B cell (primary cell): ENCODE data around the gene NAPA. TPM values are rescaled to one million over a fixed set of nuclear protein-coding genes. Genes with fewer than 3 reads are reported as not detected.

Experiments
- ATAC-seq: fragments of 200-7000 bp; cut with Tn5 transposase; one replicate; pipeline ENCODE4 v1.10.0; 2021; ENCODE audit warnings: low read depth, mild to moderate bottlenecking, moderate number of reproducible peaks, moderate library complexity
- CTCF ChIA-PET: fragments of 350-600 bp; sonication (Branson Sonifier 250); formaldehyde crosslinking; loops from one replicate; lab custom pipeline; 2021; ENCODE audit warnings: antibody characterized with exemption, inconsistent platforms; lab: Charles Lee
- POLR2A ChIA-PET: fragments of 350-600 bp; sonication (Branson Sonifier 250); formaldehyde crosslinking; loops from one replicate; lab custom pipeline; 2021; ENCODE audit warnings: antibody characterized with exemption; lab: Charles Lee
- DNase-seq: peaks from one replicate; pipeline ENCODE4 v3.0.0; 2013
- H2AFZ ChIP-seq: 2 replicates; pipeline ENCODE4 v1.6.1; 2012; ENCODE audit warnings: mild to moderate bottlenecking, low read depth, low read length; ENCODE audit not compliant: insufficient read depth, poor library complexity, severe bottlenecking
- H3K27ac ChIP-seq, 2 donors: 1 replicate in 1 of 2; 2 replicates in 1 of 2; pipeline ENCODE4 v1.5.1; 2012 to 2013; ENCODE audit warnings: low read length in 2 of 2, mild to moderate bottlenecking in 2 of 2, moderate library complexity in 1 of 2
- H3K27me3 ChIP-seq, 4 experiments: fragments of 200-600 bp in 1 of 4; sonication (generic) in 1 of 4; replicated peaks in 1 of 4; 1 replicate in 2 of 4; 2 replicates in 2 of 4; pipeline versions ENCODE4 v1.6.1 to v1.7.0; 2013 to 2016; ENCODE audit warnings: low read length in 3 of 4, mild to moderate bottlenecking in 2 of 4, mixed read lengths in 1 of 4, moderate library complexity in 1 of 4; ENCODE audit not compliant: insufficient read depth in 4 of 4, control insufficient read depth in 3 of 4; ENCODE audit errors: control extremely low read depth in 1 of 4
- H3K36me3 ChIP-seq, 2 experiments: replicated peaks in 1 of 2; 1 replicate in 1 of 2; 2 replicates in 1 of 2; pipeline versions ENCODE4 v1.6.1 to v1.7.1; 2013; ENCODE audit warnings: low read length in 1 of 2; ENCODE audit not compliant: insufficient read depth in 2 of 2, control insufficient read depth in 1 of 2; ENCODE audit errors: control extremely low read depth in 1 of 2, extremely low read depth in 1 of 2
- H3K4me1 ChIP-seq, 2 donors: fragments of 200-600 bp in 1 of 2; sonication (generic) in 1 of 2; 1 replicate in 1 of 2; 2 replicates in 1 of 2; pipeline versions ENCODE4 v1.5.1 to v1.6.1; 2013 to 2017; ENCODE audit warnings: low read length in 2 of 2; ENCODE audit not compliant: control insufficient read depth in 2 of 2, insufficient read depth in 2 of 2
- H3K4me2 ChIP-seq: replicated peaks from 2 replicates; pipeline ENCODE3; 2012; ENCODE audit warnings: mild to moderate bottlenecking, low read depth, low read length; ENCODE audit not compliant: poor library complexity, severe bottlenecking
- H3K4me3 ChIP-seq, 5 experiments: fragments of 200-600 bp in 1 of 5; sonication (generic) in 1 of 5; 1 replicate in 3 of 5; 2 replicates in 2 of 5; pipeline versions ENCODE4 v1.5.1 to v1.7.0; 2011 to 2016; ENCODE audit warnings: low read length in 4 of 5, mild to moderate bottlenecking in 4 of 5, low read depth in 2 of 5, control low read depth in 1 of 5, moderate library complexity in 1 of 5; ENCODE audit not compliant: insufficient read depth in 1 of 5; ENCODE audit errors: control extremely low read depth in 1 of 5, extremely low read depth in 1 of 5
- H3K79me2 ChIP-seq: fragments of 200-600 bp; sonication (generic); one replicate; pipeline ENCODE4 v1.6.0; 2016; ENCODE audit warnings: low read length; ENCODE audit not compliant: control insufficient read depth, insufficient read depth
- H3K9ac ChIP-seq: fragments of 200-600 bp; sonication (generic); 2 replicates; pipeline ENCODE4 v1.6.1; 2017; ENCODE audit warnings: mild to moderate bottlenecking, low read length, moderate library complexity
- H3K9me3 ChIP-seq, 3 donors: one replicate each; pipeline versions ENCODE4 v1.6.1 to v1.7.1; 2013; ENCODE audit warnings: low read length in 2 of 3; ENCODE audit not compliant: control insufficient read depth in 2 of 3, insufficient read depth in 1 of 3; ENCODE audit errors: control extremely low read depth in 1 of 3
- H4K20me1 ChIP-seq: 2 replicates; pipeline ENCODE4 v1.6.0; 2012; ENCODE audit warnings: mild to moderate bottlenecking, low read length; ENCODE audit not compliant: insufficient read depth, control insufficient read depth, poor library complexity, severe bottlenecking
- H3K27ac Mint-ChIP-seq: one replicate; pipeline ENCODE4 v1.8.0; 2021; ENCODE audit warnings: mixed read lengths
- H3K27me3 Mint-ChIP-seq: one replicate; pipeline ENCODE4 v1.8.0; 2021; ENCODE audit warnings: mixed read lengths
- H3K4me1 Mint-ChIP-seq: one replicate; pipeline ENCODE4 v1.8.0; 2021; ENCODE audit warnings: mixed read lengths
- H3K4me3 Mint-ChIP-seq: one replicate; pipeline ENCODE4 v1.8.0; 2021; ENCODE audit warnings: mixed read lengths
- H3K9me3 Mint-ChIP-seq: one replicate; pipeline ENCODE4 v1.8.0; 2022; ENCODE audit warnings: mixed read lengths; ENCODE audit not compliant: insufficient read depth
- EZH2 ChIP-seq: IDR thresholded peaks from 2 replicates; pipeline ENCODE4 v1.6.1; 2012; ENCODE audit warnings: borderline replicate concordance, low read depth, mild to moderate bottlenecking, moderate library complexity, low read length; ENCODE audit not compliant: insufficient read depth, poor library complexity, severe bottlenecking
- WGBS: methylation state at CpG from one replicate; pipeline ENCODE4 v1.1.5; 2013; ENCODE audit warnings: missing lambda C conversion rate; ENCODE audit not compliant: insufficient coverage; 5-methylcytosine and 5-hydroxymethylcytosine counted together
- intact Hi-C: fragments of 100-400 bp; cut with micrococcal nuclease; formaldehyde crosslinking; loops from one replicate; pipeline ENCODE4 v1.10.0; 2022
- polyA plus RNA-seq: library from polyadenylated mRNA; depleted of rRNA; stranded (reverse); fragments of >200 nt; gene quantifications from 2 replicates; pipeline ENCODE4 v1.2.3, GENCODE V29; 2012
- total RNA-seq, 2 donors: library from RNA; stranded (reverse); fragments of 120-200 nt in 1 of 2; gene quantifications; 1 replicate in 1 of 2; 2 replicates in 1 of 2; pipeline versions ENCODE4 v1.2.3 to v1.2.4, GENCODE V29; 2013 to 2022
- TF ChIP-seq, protein P1 (sequence below): fragments of 200-600 bp; IDR thresholded peaks from one replicate; pipeline ENCODE4 v1.8.0; 2022; ENCODE audit warnings: antibody characterized with exemption, mild to moderate bottlenecking

NAPA gene
- total and polyA plus RNA-seq, 2 donors (not counting 1 experiment from before 2014, with no cell fraction given) = 66.8 to 86.5 TPM

DNA sequence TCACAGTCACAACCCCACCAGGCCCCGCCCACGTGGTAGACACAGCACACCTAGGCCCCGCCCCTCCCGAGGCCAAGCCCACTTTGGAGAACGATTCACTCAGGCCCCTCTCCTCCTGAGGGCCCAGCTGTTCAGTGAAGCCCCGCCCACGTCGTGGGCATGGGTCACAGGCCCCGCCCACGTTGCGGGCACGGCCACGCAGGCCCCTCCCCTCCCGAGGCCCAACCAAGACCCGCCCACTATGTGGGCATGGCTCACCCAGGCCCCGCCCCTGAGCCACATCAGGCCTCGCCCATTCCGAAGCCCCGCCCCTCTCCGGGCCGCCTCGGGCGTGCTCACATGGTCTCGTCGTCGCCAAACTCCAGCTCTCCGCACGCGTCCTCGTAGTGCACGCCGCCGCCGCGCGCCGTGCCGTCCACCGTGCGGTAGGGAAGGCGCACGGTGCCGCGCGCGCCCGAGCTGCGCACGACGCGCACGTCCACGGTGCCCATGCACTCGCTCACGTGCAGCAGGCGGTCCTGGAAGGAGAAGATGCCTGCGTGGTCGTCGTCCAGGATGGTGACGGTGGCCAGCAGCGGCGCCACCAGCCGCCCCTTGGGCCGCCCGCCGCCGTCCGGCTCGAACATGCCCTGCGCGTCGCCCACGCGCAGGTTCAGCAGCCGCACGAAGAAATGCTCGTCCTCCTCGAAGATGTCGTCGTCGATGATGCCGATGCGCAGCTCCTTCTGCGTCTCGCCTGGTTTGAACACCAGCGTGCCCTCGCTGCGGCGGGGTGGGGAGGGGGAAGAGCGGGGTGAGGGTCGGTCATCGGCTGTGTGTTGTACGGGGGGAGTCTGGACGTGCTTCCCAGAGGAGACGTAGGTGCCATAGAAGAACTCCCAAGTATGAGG lies 67.1 kb downstream of the NAPA start:
- ATAC-seq (no peak), DNase-seq (peak; percentile 54)
- H3K4me1 Mint-ChIP-seq = peaks cover 28% of the 10 kb centered on the region
- peak overlapping the region; percentile 45 for H3K4me3 Mint-ChIP-seq
- Histone ChIP-seq H3K4me3 (peak overlapping the region in 1 of 5 experiments; percentile 9), H3K9me3 (peaks cover 0 to 44% (median 6%) of the 10 kb centered on the region in 3 donors), H4K20me1 (no peaks in the 10 kb centered on the region), H3K27me3 (peaks cover 0 to 70% (median 43%) of the 10 kb centered on the region in 4 experiments), H3K27ac (no peak overlapping the region), H3K36me3 (no peaks in the 10 kb centered on the region), H3K4me2 (peak overlapping the region; percentile 84), H3K79me2 (no peaks in the 10 kb centered on the region), H2AFZ (peak overlapping the region; percentile 19), H3K4me1 (peaks cover 32 to 42% of the 10 kb centered on the region in 2 donors), H3K9ac (no peak overlapping the region)
- ChIA-PET CTCF (interaction anchor here (2.2 kb wide), 1 partner anchor 11 kb away, joined by 9 read pairs; no protein-coding TSS in a partner anchor), POLR2A (no interaction called here)
- peaks cover 77% of the 10 kb centered on the region for H3K27me3 Mint-ChIP-seq
- H3K27ac Mint-ChIP-seq = no peak overlapping the region
- TF ChIP-seq EZH2 = no peak
- TF ChIP-seq, protein P1, sequence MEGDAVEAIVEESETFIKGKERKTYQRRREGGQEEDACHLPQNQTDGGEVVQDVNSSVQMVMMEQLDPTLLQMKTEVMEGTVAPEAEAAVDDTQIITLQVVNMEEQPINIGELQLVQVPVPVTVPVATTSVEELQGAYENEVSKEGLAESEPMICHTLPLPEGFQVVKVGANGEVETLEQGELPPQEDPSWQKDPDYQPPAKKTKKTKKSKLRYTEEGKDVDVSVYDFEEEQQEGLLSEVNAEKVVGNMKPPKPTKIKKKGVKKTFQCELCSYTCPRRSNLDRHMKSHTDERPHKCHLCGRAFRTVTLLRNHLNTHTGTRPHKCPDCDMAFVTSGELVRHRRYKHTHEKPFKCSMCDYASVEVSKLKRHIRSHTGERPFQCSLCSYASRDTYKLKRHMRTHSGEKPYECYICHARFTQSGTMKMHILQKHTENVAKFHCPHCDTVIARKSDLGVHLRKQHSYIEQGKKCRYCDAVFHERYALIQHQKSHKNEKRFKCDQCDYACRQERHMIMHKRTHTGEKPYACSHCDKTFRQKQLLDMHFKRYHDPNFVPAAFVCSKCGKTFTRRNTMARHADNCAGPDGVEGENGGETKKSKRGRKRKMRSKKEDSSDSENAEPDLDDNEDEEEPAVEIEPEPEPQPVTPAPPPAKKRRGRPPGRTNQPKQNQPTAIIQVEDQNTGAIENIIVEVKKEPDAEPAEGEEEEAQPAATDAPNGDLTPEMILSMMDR = no peak
- WGBS = 16% methylated on average over 94 of the region's 95 CpGs
- intact Hi-C loops = no loop called here
- H3K9me3 Mint-ChIP-seq = no peaks in the 10 kb centered on the region
